Trophoblast cell (in vitro differentiated cells and primary cell): ENCODE measurements around the gene PREPL.

Experiments used
- DNase-seq, 2 donors: peaks; one replicate each; pipeline ENCODE4 v3.0.0-alpha.2; 2016
- H2AFZ ChIP-seq: 2 replicates; pipeline ENCODE4 v1.6.1; 2013; ENCODE audit warnings: low read length, moderate library complexity, mild to moderate bottlenecking; ENCODE audit not compliant: insufficient read depth, poor library complexity
- H2AK5ac ChIP-seq: 2 replicates; pipeline ENCODE4 v1.6.1; 2013; ENCODE audit warnings: mild to moderate bottlenecking, low read length
- H2BK120ac ChIP-seq: 2 replicates; pipeline ENCODE4 v1.6.1; 2013; ENCODE audit warnings: low read length, mild to moderate bottlenecking, moderate library complexity; ENCODE audit not compliant: insufficient read depth, poor library complexity
- H2BK12ac ChIP-seq: 2 replicates; pipeline ENCODE4 v1.6.1; 2013; ENCODE audit warnings: mild to moderate bottlenecking, low read length, moderate library complexity
- H2BK5ac ChIP-seq: 2 replicates; pipeline ENCODE4 v1.6.1; 2013; ENCODE audit warnings: low read length, low read depth, moderate library complexity, mild to moderate bottlenecking; ENCODE audit not compliant: poor library complexity
- H3K14ac ChIP-seq: 2 replicates; pipeline ENCODE4 v1.6.1; 2013; ENCODE audit warnings: mild to moderate bottlenecking, low read length
- H3K18ac ChIP-seq: 2 replicates; pipeline ENCODE4 v1.6.1; 2013; ENCODE audit warnings: mild to moderate bottlenecking, low read length
- H3K23ac ChIP-seq: 2 replicates; pipeline ENCODE4 v1.6.1; 2013; ENCODE audit warnings: low read length
- H3K27ac ChIP-seq: 2 replicates; pipeline ENCODE4 v1.5.1; 2013; ENCODE audit warnings: low read depth, mild to moderate bottlenecking, inconsistent platforms, low read length, moderate library complexity
- H3K27me3 ChIP-seq: 2 replicates; pipeline ENCODE4 v1.6.1; 2013; ENCODE audit warnings: inconsistent platforms, mild to moderate bottlenecking, low read length, moderate library complexity; ENCODE audit not compliant: insufficient read depth
- H3K36me3 ChIP-seq, 2 experiments: 1 replicate in 1 of 2; 2 replicates in 1 of 2; pipeline ENCODE4 v1.6.1; 2013; ENCODE audit warnings: low read length in 2 of 2, mild to moderate bottlenecking in 2 of 2, moderate library complexity in 1 of 2; ENCODE audit not compliant: insufficient read depth in 2 of 2, control insufficient read depth in 1 of 2
- H3K4ac ChIP-seq: 2 replicates; pipeline ENCODE4 v1.6.1; 2013; ENCODE audit warnings: low read depth, mild to moderate bottlenecking, low read length, moderate library complexity
- H3K4me1 ChIP-seq, 2 experiments: 1 replicate in 1 of 2; 2 replicates in 1 of 2; pipeline ENCODE4 v1.6.1; 2013; ENCODE audit warnings: low read length in 2 of 2, mild to moderate bottlenecking in 2 of 2, moderate library complexity in 1 of 2; ENCODE audit not compliant: insufficient read depth in 2 of 2, control insufficient read depth in 1 of 2
- H3K4me2 ChIP-seq: 2 replicates; pipeline ENCODE4 v1.6.1; 2013; ENCODE audit warnings: inconsistent platforms, mild to moderate bottlenecking, low read length, moderate library complexity
- H3K4me3 ChIP-seq: 2 replicates; pipeline ENCODE4 v1.5.1; 2013; ENCODE audit warnings: mild to moderate bottlenecking, low read depth, low read length, inconsistent platforms
- H3K79me1 ChIP-seq: one replicate; pipeline ENCODE4 v1.6.1; 2013; ENCODE audit warnings: low read length
- H3K79me2 ChIP-seq: 2 replicates; pipeline ENCODE4 v1.6.1; 2013; ENCODE audit warnings: low read length, mild to moderate bottlenecking; ENCODE audit not compliant: control insufficient read depth, insufficient read depth, poor library complexity
- H3K9ac ChIP-seq: 2 replicates; pipeline ENCODE4 v1.6.1; 2013; ENCODE audit warnings: mild to moderate bottlenecking, low read length
- H3K9me3 ChIP-seq: 2 replicates; pipeline ENCODE4 v1.6.1; 2013; ENCODE audit warnings: low read depth, mild to moderate bottlenecking, control low read depth, inconsistent platforms, low read length; ENCODE audit not compliant: insufficient read depth
- H4K12ac ChIP-seq: 2 replicates; pipeline ENCODE4 v1.6.1; 2013; ENCODE audit warnings: low read depth, mild to moderate bottlenecking, low read length, moderate library complexity
- H4K8ac ChIP-seq: 2 replicates; pipeline ENCODE4 v1.6.1; 2013; ENCODE audit warnings: low read depth, mild to moderate bottlenecking, low read length, moderate library complexity
- H4K91ac ChIP-seq: one replicate; pipeline ENCODE4 v1.6.1; 2013; ENCODE audit warnings: low read depth, mild to moderate bottlenecking, low read length, moderate library complexity
- WGBS: extraction: QIAGEN DNeasy Blood & Tissue Kit; methylation state at CpG from one replicate; pipeline ENCODE4 v1.1.7; 2013; ENCODE audit warnings: missing lambda C conversion rate; ENCODE audit not compliant: insufficient read length, insufficient coverage; ENCODE audit errors: extremely low coverage; 5-methylcytosine and 5-hydroxymethylcytosine counted together

The PREPL gene

DNA sequence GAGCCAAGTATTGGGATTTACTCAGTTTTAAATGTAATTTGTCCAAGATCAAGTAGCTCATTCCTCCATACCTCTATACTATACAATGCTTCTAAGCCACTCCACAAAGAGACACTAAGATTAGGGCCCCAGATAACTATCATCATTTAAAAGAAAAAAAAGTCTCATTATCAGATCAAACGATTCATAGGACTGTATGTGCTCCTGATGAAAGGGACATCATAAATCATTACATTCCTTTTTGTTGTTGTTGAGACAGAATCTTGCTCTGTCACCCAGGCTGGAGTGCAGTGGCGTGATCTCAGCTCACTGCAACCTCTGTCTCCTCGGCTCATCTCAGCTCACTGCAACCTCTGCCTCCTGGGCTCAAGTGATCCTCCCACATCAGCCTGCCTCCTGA, 88.2 kb downstream of the PREPL start:
- no peaks in the 10 kb centered on the region for H3K36me3 ChIP-seq
- H4K12ac ChIP-seq, result no peak overlapping the region
- H3K18ac ChIP-seq, result no peak overlapping the region
- no peak overlapping the region for H3K4me3 ChIP-seq
- no peak overlapping the region for H2BK12ac ChIP-seq
- H3K27ac ChIP-seq, result no peak overlapping the region
- H3K9me3 ChIP-seq, result no peaks in the 10 kb centered on the region
- no peak overlapping the region for H2AK5ac ChIP-seq
- H3K14ac ChIP-seq, result no peak overlapping the region
- WGBS, result no CpG with 5 or more reads among the region's 3 CpGs
- DNase-seq, result no peak
- H3K79me1 ChIP-seq, result no peaks in the 10 kb centered on the region
- H2AFZ ChIP-seq, result no peak overlapping the region
- no peak overlapping the region for H4K8ac ChIP-seq
- H2BK120ac ChIP-seq, result no peak overlapping the region
- H3K4ac ChIP-seq, result no peak overlapping the region
- H2BK5ac ChIP-seq, result no peak overlapping the region
- no peaks in the 10 kb centered on the region for H3K27me3 ChIP-seq
- no peaks in the 10 kb centered on the region for H3K79me2 ChIP-seq
- H3K23ac ChIP-seq, result no peak overlapping the region
- H3K4me1 ChIP-seq, result no peaks in the 10 kb centered on the region
- H4K91ac ChIP-seq, result no peak overlapping the region
- no peak overlapping the region for H3K4me2 ChIP-seq
- no peak overlapping the region for H3K9ac ChIP-seq

DNA sequence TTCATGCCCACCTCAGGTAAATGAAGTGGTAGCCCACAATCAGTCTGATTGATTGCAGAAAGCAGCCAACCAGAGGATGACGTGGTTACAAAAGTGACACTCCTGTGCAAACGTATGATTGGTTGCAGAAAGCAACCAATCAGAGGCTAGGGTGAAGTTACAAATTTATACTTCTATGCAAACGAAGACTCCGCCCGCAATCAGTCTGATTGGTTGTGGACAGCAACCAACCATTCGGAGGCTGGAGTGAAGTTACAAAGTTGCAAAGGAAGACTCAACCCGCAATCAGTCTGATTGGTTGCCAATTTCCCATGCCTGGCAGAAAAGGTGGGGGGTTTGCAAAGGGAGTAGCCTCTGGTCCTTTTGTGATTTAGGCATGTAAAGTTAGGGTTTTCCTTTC, 90.0 kb downstream of the PREPL start:
- no peak overlapping the region for H2AK5ac ChIP-seq
- H3K9ac ChIP-seq, result no peak overlapping the region
- WGBS, result no CpG with 5 or more reads among the region's 7 CpGs
- no peak overlapping the region for H2BK5ac ChIP-seq
- no peak overlapping the region for H3K4me3 ChIP-seq
- no peaks in the 10 kb centered on the region for H3K4me1 ChIP-seq
- H3K23ac ChIP-seq, result no peak overlapping the region
- no peaks in the 10 kb centered on the region for H3K79me2 ChIP-seq
- H2BK12ac ChIP-seq, result no peak overlapping the region
- no peaks in the 10 kb centered on the region for H3K27me3 ChIP-seq
- no peak for DNase-seq
- H4K91ac ChIP-seq, result no peak overlapping the region
- no peaks in the 10 kb centered on the region for H3K79me1 ChIP-seq
- no peak overlapping the region for H4K12ac ChIP-seq
- no peaks in the 10 kb centered on the region for H3K36me3 ChIP-seq
- no peaks in the 10 kb centered on the region for H3K9me3 ChIP-seq
- H4K8ac ChIP-seq, result no peak overlapping the region
- no peak overlapping the region for H3K18ac ChIP-seq
- H2AFZ ChIP-seq, result no peak overlapping the region
- no peak overlapping the region for H3K4ac ChIP-seq
- no peak overlapping the region for H3K14ac ChIP-seq
- H3K27ac ChIP-seq, result no peak overlapping the region
- H2BK120ac ChIP-seq, result no peak overlapping the region
- no peak overlapping the region for H3K4me2 ChIP-seq

- Histone ChIP-seq H3K27ac (no peak overlapping the region), H4K8ac (no peak overlapping the region), H3K4me2 (no peak overlapping the region), H2AK5ac (no peak overlapping the region), H3K27me3 (no peaks in the 10 kb centered on the region), H3K18ac (no peak overlapping the region), H4K91ac (no peak overlapping the region), H4K12ac (no peak overlapping the region), H3K79me1 (no peaks in the 10 kb centered on the region), H3K14ac (no peak overlapping the region), H3K9ac (no peak overlapping the region), H3K4ac (no peak overlapping the region), H2BK12ac (no peak overlapping the region), H2BK120ac (no peak overlapping the region), H3K36me3 (no peaks in the 10 kb centered on the region), H3K23ac (no peak overlapping the region), H3K79me2 (no peaks in the 10 kb centered on the region), H3K4me3 (no peak overlapping the region), H2AFZ (no peak overlapping the region), H3K4me1 (no peaks in the 10 kb centered on the region), H2BK5ac (no peak overlapping the region), H3K9me3 (no peaks in the 10 kb centered on the region)
- no CpG with 5 or more reads among the region's 1 CpG for WGBS
- DNase-seq, result no peak
These were observed 91.5 kb downstream of the PREPL start for GRCh38 chr2:44269831-44270230.

GRCh38 chr2:44267796-44268648, 93.3 kb downstream of the PREPL start:
- WGBS, result no CpG with 5 or more reads among the region's 7 CpGs

More at GRCh38 chr2:44267796-44268648, 93.3 kb downstream of the PREPL start:
- H3K36me3 ChIP-seq, result no peaks in the 10 kb centered on the region
- DNase-seq, result no peak
- H3K4ac ChIP-seq, result no peak overlapping the region
- no peak overlapping the region for H2BK12ac ChIP-seq
- no peaks in the 10 kb centered on the region for H3K79me2 ChIP-seq
- no peak overlapping the region for H3K23ac ChIP-seq
- no peak overlapping the region for H4K8ac ChIP-seq
- H3K27ac ChIP-seq, result no peak overlapping the region
- H2BK5ac ChIP-seq, result no peak overlapping the region
- H3K27me3 ChIP-seq, result no peaks in the 10 kb centered on the region
- H4K91ac ChIP-seq, result no peak overlapping the region
- no peak overlapping the region for H3K14ac ChIP-seq
- H4K12ac ChIP-seq, result no peak overlapping the region
- no peak overlapping the region for H2AK5ac ChIP-seq
- H2AFZ ChIP-seq, result no peak overlapping the region
- no peak overlapping the region for H3K4me3 ChIP-seq
- H3K4me2 ChIP-seq, result no peak overlapping the region
- H2BK120ac ChIP-seq, result no peak overlapping the region
- H3K18ac ChIP-seq, result no peak overlapping the region
- no peaks in the 10 kb centered on the region for H3K4me1 ChIP-seq
- no peak overlapping the region for H3K9ac ChIP-seq
- no peaks in the 10 kb centered on the region for H3K9me3 ChIP-seq
- H3K79me1 ChIP-seq, result no peaks in the 10 kb centered on the region
